Astrocyte (in vitro differentiated cells and primary cell): ENCODE data around the gene RAD51B. TPM values are rescaled to one million over a fixed set of nuclear protein-coding genes. Genes with fewer than 3 reads are reported as not detected.

Source experiments
- DNase-seq: peaks from one replicate; pipeline ENCODE4 v3.0.0-alpha.2; 2010; ENCODE audit warnings: low read depth
- FAIRE-seq: peaks from 2 replicates; lab custom pipeline; 2011; peaks lifted over from hg19 to GRCh38; lab: Jason Lieb, UNC
- H2AFZ ChIP-seq: 2 replicates; pipeline ENCODE4 v1.6.0; 2012; ENCODE audit warnings: low read depth, low read length, inconsistent platforms
- H3K27ac ChIP-seq: 2 replicates; pipeline ENCODE4 v1.5.1; 2011; ENCODE audit warnings: low read depth, low read length, inconsistent platforms
- H3K27me3 ChIP-seq: 2 replicates; pipeline ENCODE4 v1.6.0; 2011; ENCODE audit warnings: low read length, inconsistent platforms; ENCODE audit not compliant: insufficient read depth
- H3K36me3 ChIP-seq: 2 replicates; pipeline ENCODE4 v1.5.1; 2011; ENCODE audit warnings: low read length, inconsistent platforms; ENCODE audit not compliant: insufficient read depth
- H3K4me1 ChIP-seq: 2 replicates; pipeline ENCODE4 v1.5.1; 2011; ENCODE audit warnings: low read length, inconsistent platforms; ENCODE audit not compliant: insufficient read depth
- H3K4me2 ChIP-seq: 2 replicates; pipeline ENCODE4 v1.6.0; 2012; ENCODE audit warnings: low read length, inconsistent platforms
- H3K4me3 ChIP-seq: 2 replicates; pipeline ENCODE4 v1.5.1; 2011; ENCODE audit warnings: low read depth, mild to moderate bottlenecking, low read length, inconsistent platforms; ENCODE audit not compliant: insufficient read depth
- H3K79me2 ChIP-seq: 2 replicates; pipeline ENCODE4 v1.6.0; 2012; ENCODE audit warnings: mild to moderate bottlenecking, low read length, inconsistent platforms; ENCODE audit not compliant: insufficient read depth
- H3K9ac ChIP-seq: 2 replicates; pipeline ENCODE4 v1.6.0; 2012; ENCODE audit warnings: mild to moderate bottlenecking, low read length, inconsistent platforms
- H3K9me3 ChIP-seq: 2 replicates; pipeline ENCODE4 v1.5.1; 2012; ENCODE audit warnings: low read depth, mild to moderate bottlenecking, low read length, inconsistent platforms; ENCODE audit not compliant: insufficient read depth
- H4K20me1 ChIP-seq: 2 replicates; pipeline ENCODE4 v1.6.0; 2012; ENCODE audit warnings: low read length, inconsistent platforms; ENCODE audit not compliant: insufficient read depth
- H3K27ac Mint-ChIP-seq: one replicate; pipeline ENCODE4 v1.8.0; 2021; ENCODE audit warnings: mild to moderate bottlenecking, mixed read lengths; ENCODE audit not compliant: unreplicated experiment
- H3K27me3 Mint-ChIP-seq: one replicate; pipeline ENCODE4 v1.8.0; 2021; ENCODE audit warnings: low read depth, mixed read lengths; ENCODE audit not compliant: unreplicated experiment
- H3K36me3 Mint-ChIP-seq: one replicate; pipeline ENCODE4 v1.8.0; 2021; ENCODE audit warnings: low read depth, mixed read lengths; ENCODE audit not compliant: unreplicated experiment
- H3K4me1 Mint-ChIP-seq: one replicate; pipeline ENCODE4 v1.8.0; 2021; ENCODE audit warnings: low read depth, mixed read lengths; ENCODE audit not compliant: unreplicated experiment
- H3K4me3 Mint-ChIP-seq: one replicate; pipeline ENCODE4 v1.8.0; 2021; ENCODE audit warnings: mild to moderate bottlenecking, moderate library complexity, mixed read lengths; ENCODE audit not compliant: unreplicated experiment
- H3K9me3 Mint-ChIP-seq: one replicate; pipeline ENCODE4 v1.8.0; 2021; ENCODE audit warnings: mild to moderate bottlenecking, mixed read lengths; ENCODE audit not compliant: unreplicated experiment
- EZH2 ChIP-seq: IDR thresholded peaks from 2 replicates; pipeline ENCODE4 v1.6.1; 2012; ENCODE audit warnings: mild to moderate bottlenecking, low read length, inconsistent platforms; ENCODE audit not compliant: insufficient read depth
- total RNA-seq: library from RNA; stranded (reverse); gene quantifications from 2 replicates; pipeline ENCODE4 v1.2.1, GENCODE V29; 2021
- TF ChIP-seq, protein P1 (sequence below): IDR thresholded peaks from 2 replicates; pipeline ENCODE4 v1.5.1; 2011; ENCODE audit warnings: low read depth, mild to moderate bottlenecking, inconsistent platforms, low read length, moderate library complexity; ENCODE audit not compliant: insufficient read depth

The RAD51B gene
- total RNA-seq, 1 donor from 2014 or later, result 10.8 TPM

DNA sequence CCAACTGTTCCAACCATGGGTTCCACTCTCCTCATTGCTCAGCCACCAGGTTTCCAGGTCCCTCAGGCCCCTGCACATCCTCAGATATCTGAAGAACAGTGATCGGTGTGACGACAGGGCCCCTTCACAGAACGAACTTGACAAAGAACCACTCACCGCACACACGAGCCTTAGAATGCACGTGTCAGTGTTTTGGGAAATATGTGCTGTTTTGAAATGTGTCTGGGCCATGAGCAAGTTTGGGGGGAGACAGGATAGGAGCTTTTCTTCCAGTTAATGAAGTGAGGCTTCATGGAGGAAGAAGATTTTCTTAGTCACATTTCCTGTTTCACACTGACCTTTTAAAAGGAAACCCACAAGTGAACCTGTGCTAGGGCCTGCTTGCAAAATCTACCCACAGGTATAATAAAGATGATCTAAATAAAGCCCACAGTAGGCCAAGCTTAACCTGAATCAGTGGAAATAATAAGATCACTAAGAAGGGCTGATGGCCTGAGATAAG, 914.7 kb downstream of the RAD51B start:
- H3K4me2 ChIP-seq, result peak overlapping the region; percentile 9
- peak; percentile 22 for DNase-seq
- H3K27ac Mint-ChIP-seq, result no peak overlapping the region
- H3K27ac ChIP-seq, result no peak overlapping the region
- H3K27me3 Mint-ChIP-seq, result peaks cover 7% of the 10 kb centered on the region
- peaks cover 4% of the 10 kb centered on the region for H3K4me1 ChIP-seq
- no peak overlapping the region for H3K4me3 ChIP-seq
- no peaks in the 10 kb centered on the region for H4K20me1 ChIP-seq
- H2AFZ ChIP-seq, result peak overlapping the region; percentile 50
- no peak for FAIRE-seq
- no peak for TF ChIP-seq EZH2
- TF ChIP-seq, protein P1, sequence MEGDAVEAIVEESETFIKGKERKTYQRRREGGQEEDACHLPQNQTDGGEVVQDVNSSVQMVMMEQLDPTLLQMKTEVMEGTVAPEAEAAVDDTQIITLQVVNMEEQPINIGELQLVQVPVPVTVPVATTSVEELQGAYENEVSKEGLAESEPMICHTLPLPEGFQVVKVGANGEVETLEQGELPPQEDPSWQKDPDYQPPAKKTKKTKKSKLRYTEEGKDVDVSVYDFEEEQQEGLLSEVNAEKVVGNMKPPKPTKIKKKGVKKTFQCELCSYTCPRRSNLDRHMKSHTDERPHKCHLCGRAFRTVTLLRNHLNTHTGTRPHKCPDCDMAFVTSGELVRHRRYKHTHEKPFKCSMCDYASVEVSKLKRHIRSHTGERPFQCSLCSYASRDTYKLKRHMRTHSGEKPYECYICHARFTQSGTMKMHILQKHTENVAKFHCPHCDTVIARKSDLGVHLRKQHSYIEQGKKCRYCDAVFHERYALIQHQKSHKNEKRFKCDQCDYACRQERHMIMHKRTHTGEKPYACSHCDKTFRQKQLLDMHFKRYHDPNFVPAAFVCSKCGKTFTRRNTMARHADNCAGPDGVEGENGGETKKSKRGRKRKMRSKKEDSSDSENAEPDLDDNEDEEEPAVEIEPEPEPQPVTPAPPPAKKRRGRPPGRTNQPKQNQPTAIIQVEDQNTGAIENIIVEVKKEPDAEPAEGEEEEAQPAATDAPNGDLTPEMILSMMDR, result no peak
- no peak overlapping the region for H3K9ac ChIP-seq
- H3K9me3 ChIP-seq, result no peaks in the 10 kb centered on the region
- H3K36me3 Mint-ChIP-seq, result no peaks in the 10 kb centered on the region
- no peaks in the 10 kb centered on the region for H3K9me3 Mint-ChIP-seq
- no peaks in the 10 kb centered on the region for H3K36me3 ChIP-seq
- H3K79me2 ChIP-seq, result no peaks in the 10 kb centered on the region
- H3K4me1 Mint-ChIP-seq, result peaks cover 15% of the 10 kb centered on the region
- no peak overlapping the region for H3K4me3 Mint-ChIP-seq
- no peaks in the 10 kb centered on the region for H3K27me3 ChIP-seq

- Mint-ChIP-seq H3K4me3 (peak overlapping the region; percentile 22), H3K27ac (peak overlapping the region; percentile 5), H3K27me3 (peaks cover 7% of the 10 kb centered on the region), H3K9me3 (peaks cover 5% of the 10 kb centered on the region), H3K4me1 (peaks cover 21% of the 10 kb centered on the region), H3K36me3 (no peaks in the 10 kb centered on the region)
- Histone ChIP-seq H3K4me1 (peaks cover 4% of the 10 kb centered on the region), H3K36me3 (no peaks in the 10 kb centered on the region), H3K4me2 (no peak overlapping the region), H3K4me3 (no peak overlapping the region), H3K9ac (no peak overlapping the region), H3K79me2 (no peaks in the 10 kb centered on the region), H3K27me3 (no peaks in the 10 kb centered on the region), H3K27ac (no peak overlapping the region), H2AFZ (no peak overlapping the region), H4K20me1 (no peaks in the 10 kb centered on the region), H3K9me3 (no peaks in the 10 kb centered on the region)
- DNase-seq, result no peak
- no peak for TF ChIP-seq EZH2
- TF ChIP-seq, protein P1, result no peak
- no peak for FAIRE-seq
These were observed 916.3 kb downstream of the RAD51B start for GRCh38 chr14:68735856-68736255.

DNA sequence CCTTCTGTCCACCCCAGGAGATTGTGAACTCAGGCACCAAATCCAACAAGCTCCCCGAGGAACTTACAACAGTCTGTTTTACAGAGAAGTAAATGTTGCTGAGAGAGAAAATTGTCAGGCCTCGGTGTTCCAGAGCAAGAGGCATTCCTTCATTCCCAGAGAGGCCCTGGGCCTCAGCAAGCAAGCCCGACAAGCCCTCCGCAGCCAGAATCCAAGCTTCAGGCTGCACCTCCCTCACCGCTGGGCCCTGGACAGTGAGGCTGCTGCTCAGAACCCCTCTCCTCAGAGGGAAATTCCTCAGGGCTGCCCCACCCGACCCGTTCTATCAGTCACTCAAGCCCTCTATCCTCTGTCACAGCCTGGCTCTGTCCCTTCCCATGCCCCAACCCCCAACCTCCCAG, 916.9 kb downstream of the RAD51B start:
- peak overlapping the region; percentile 5 for H3K27ac Mint-ChIP-seq
- H3K4me3 ChIP-seq, result no peak overlapping the region
- H3K27me3 ChIP-seq, result no peaks in the 10 kb centered on the region
- TF ChIP-seq, protein P1, result no peak
- TF ChIP-seq EZH2, result no peak
- peaks cover 5% of the 10 kb centered on the region for H3K9me3 Mint-ChIP-seq
- no peaks in the 10 kb centered on the region for H3K79me2 ChIP-seq
- no peak overlapping the region for H3K9ac ChIP-seq
- H3K4me1 Mint-ChIP-seq, result peaks cover 24% of the 10 kb centered on the region
- H3K4me3 Mint-ChIP-seq, result peak overlapping the region; percentile 22
- FAIRE-seq (no peak), DNase-seq (no peak)
- peaks cover 7% of the 10 kb centered on the region for H3K27me3 Mint-ChIP-seq
- peaks cover 3% of the 10 kb centered on the region for H3K9me3 ChIP-seq
- H3K4me2 ChIP-seq, result no peak overlapping the region
- H3K4me1 ChIP-seq, result peaks cover 4% of the 10 kb centered on the region
- H3K27ac ChIP-seq, result no peak overlapping the region
- no peaks in the 10 kb centered on the region for H3K36me3 ChIP-seq
- peak overlapping the region; percentile 45 for H2AFZ ChIP-seq
- no peaks in the 10 kb centered on the region for H4K20me1 ChIP-seq
- no peaks in the 10 kb centered on the region for H3K36me3 Mint-ChIP-seq
